MM.1S (cell line): Measurements from ENCODE around the gene RIF1.

ENCODE experiments used
- DNase-seq: peaks from one replicate; pipeline ENCODE4 v3.0.0-alpha.2; 2015
- H2AFZ ChIP-seq: fragments of 300-600 bp; sonication (generic); 2 replicates; pipeline ENCODE4 v1.6.0; 2016; ENCODE audit warnings: antibody characterized with exemption, low read length
- H3F3A ChIP-seq: fragments of 300-600 bp; sonication (generic); 2 replicates; pipeline ENCODE4 v1.6.1; 2016; ENCODE audit warnings: mild to moderate bottlenecking, antibody characterized with exemption, low read length, moderate library complexity, mixed read lengths; ENCODE audit not compliant: insufficient read depth
- H3K27ac ChIP-seq: fragments of 300-600 bp; sonication (generic); 2 replicates; pipeline ENCODE4 v1.5.1; 2016; ENCODE audit warnings: mild to moderate bottlenecking, low read length
- H3K27me3 ChIP-seq: fragments of 300-600 bp; sonication (generic); replicated peaks from 2 replicates; pipeline ENCODE4 v1.6.0; 2016; ENCODE audit warnings: low read length; ENCODE audit not compliant: insufficient read depth
- H3K36me3 ChIP-seq: fragments of 300-600 bp; sonication (generic); replicated peaks from 2 replicates; pipeline ENCODE4 v1.6.1; 2016; ENCODE audit warnings: mild to moderate bottlenecking, low read length, mixed read lengths; ENCODE audit not compliant: insufficient read depth
- H3K4me1 ChIP-seq: fragments of 300-600 bp; sonication (generic); 2 replicates; pipeline ENCODE4 v1.6.1; 2016; ENCODE audit warnings: low read length, mixed read lengths
- H3K4me2 ChIP-seq: fragments of 300-600 bp; sonication (generic); 2 replicates; pipeline ENCODE4 v1.6.0; 2016; ENCODE audit warnings: low read depth, low read length
- H3K4me3 ChIP-seq: fragments of 300-600 bp; sonication (generic); 2 replicates; pipeline ENCODE4 v1.5.1; 2016; ENCODE audit warnings: low read length, mixed read lengths
- H3K79me2 ChIP-seq: fragments of 300-600 bp; sonication (generic); 2 replicates; pipeline ENCODE4 v1.6.1; 2016; ENCODE audit warnings: mixed run types, low read length, mixed read lengths
- H3K9ac ChIP-seq: fragments of 300-600 bp; sonication (generic); 2 replicates; pipeline ENCODE4 v1.6.1; 2016; ENCODE audit warnings: low read length, mixed read lengths
- H3K9me2 ChIP-seq: fragments of 300-600 bp; sonication (generic); replicated peaks from 2 replicates; pipeline ENCODE4 v1.6.1; 2016; ENCODE audit warnings: mild to moderate bottlenecking, low read length, mixed read lengths; ENCODE audit not compliant: insufficient read depth
- H3K9me3 ChIP-seq: fragments of 300-600 bp; sonication (generic); replicated peaks from 2 replicates; pipeline ENCODE4 v1.6.1; 2016; ENCODE audit warnings: mild to moderate bottlenecking, low read length, mixed read lengths; ENCODE audit not compliant: insufficient read depth
- H4K20me1 ChIP-seq: fragments of 300-600 bp; sonication (generic); 2 replicates; pipeline ENCODE4 v1.6.1; 2016; ENCODE audit warnings: mild to moderate bottlenecking, low read length, moderate library complexity, mixed read lengths; ENCODE audit not compliant: insufficient read depth
- CTCF ChIP-seq: fragments of 300-600 bp; sonication (generic); IDR thresholded peaks from 2 replicates; pipeline ENCODE4 v1.5.1; 2016; ENCODE audit warnings: antibody characterized with exemption, low read length, mixed read lengths
- EZH2 ChIP-seq: fragments of 300-600 bp; sonication (generic); optimal IDR thresholded peaks from 2 replicates; pipeline ENCODE3; 2017; ENCODE audit warnings: low read depth, mild to moderate bottlenecking, antibody characterized with exemption, low read length, mixed read lengths
- EZH2phosphoT487 ChIP-seq: fragments of 300-600 bp; sonication (generic); IDR thresholded peaks from 2 replicates; pipeline ENCODE4 v1.6.1; 2018; ENCODE audit warnings: antibody characterized with exemption, low read length

Gene RIF1

DNA sequence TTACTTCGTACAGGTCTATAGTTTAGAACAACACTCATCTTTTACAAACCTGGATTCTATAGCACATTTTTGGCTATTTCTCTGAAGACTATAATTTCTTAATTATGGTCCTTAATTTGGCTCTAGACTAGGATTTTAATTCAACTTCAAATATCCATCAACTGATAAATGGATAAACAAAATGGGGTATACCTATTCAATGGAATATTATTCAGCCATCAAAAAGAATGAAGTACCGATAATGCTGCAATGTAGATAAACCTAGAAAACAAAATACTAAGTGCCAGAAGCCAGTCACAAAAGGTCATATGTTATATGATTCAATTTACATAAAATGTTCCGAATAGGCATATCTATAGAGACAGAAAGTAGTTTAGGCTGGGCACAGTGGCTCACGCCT, 15.2 kb upstream of the RIF1 start:
- Histone ChIP-seq H2AFZ (no peak overlapping the region), H3K4me2 (no peak overlapping the region)

GRCh38 chr2:151395509-151396374, 14.0 kb upstream of the RIF1 start:
- H3F3A ChIP-seq, result no peaks in the 10 kb centered on the region
- H4K20me1 ChIP-seq, result no peaks in the 10 kb centered on the region

More for the DNA sequence above, 15.2 kb upstream of the RIF1 start:
- Histone ChIP-seq H4K20me1 (no peaks in the 10 kb centered on the region), H3K36me3 (no peaks in the 10 kb centered on the region), H3K27me3 (no peaks in the 10 kb centered on the region), H3K9me2 (no peaks in the 10 kb centered on the region), H3K4me3 (no peak overlapping the region), H3K4me1 (peaks cover 8% of the 10 kb centered on the region), H3K27ac (no peak overlapping the region), H3K9ac (no peak overlapping the region), H3F3A (0 out of 2 replicates have a peak, but pooled peaks cover 3% of the 10 kb centered on the region), H3K9me3 (no peaks in the 10 kb centered on the region), H3K79me2 (no peaks in the 10 kb centered on the region)
- DNase-seq, result no peak
- TF ChIP-seq EZH2phosphoT487 (no peak), EZH2 (no peak), CTCF (no peak)

GRCh38 chr2:151399981-151400380, 9.7 kb upstream of the RIF1 start:
- H3F3A ChIP-seq, result no peaks in the 10 kb centered on the region
- H3K9me3 ChIP-seq, result no peaks in the 10 kb centered on the region
- no peaks in the 10 kb centered on the region for H3K79me2 ChIP-seq
- no peak overlapping the region for H2AFZ ChIP-seq
- no peak overlapping the region for H3K9ac ChIP-seq
- no peak for DNase-seq
- no peaks in the 10 kb centered on the region for H3K4me1 ChIP-seq
- H4K20me1 ChIP-seq, result no peaks in the 10 kb centered on the region
- H3K4me2 ChIP-seq, result no peak overlapping the region
- no peaks in the 10 kb centered on the region for H3K36me3 ChIP-seq
- H3K27ac ChIP-seq, result no peak overlapping the region
- H3K9me2 ChIP-seq, result no peaks in the 10 kb centered on the region
- TF ChIP-seq CTCF (no peak), EZH2phosphoT487 (no peak), EZH2 (no peak)
- H3K4me3 ChIP-seq, result no peak overlapping the region
- no peaks in the 10 kb centered on the region for H3K27me3 ChIP-seq

More at GRCh38 chr2:151395509-151396374, 14.0 kb upstream of the RIF1 start:
- H3K9me2 ChIP-seq, result no peaks in the 10 kb centered on the region
- no peak overlapping the region for H3K4me2 ChIP-seq
- H3K27ac ChIP-seq, result no peak overlapping the region
- TF ChIP-seq CTCF (no peak), EZH2phosphoT487 (no peak), EZH2 (no peak)
- DNase-seq, result no peak
- H3K9ac ChIP-seq, result no peak overlapping the region
- no peak overlapping the region for H2AFZ ChIP-seq
- H3K36me3 ChIP-seq, result no peaks in the 10 kb centered on the region
- H3K79me2 ChIP-seq, result no peaks in the 10 kb centered on the region
- H3K27me3 ChIP-seq, result no peaks in the 10 kb centered on the region
- H3K4me3 ChIP-seq, result no peak overlapping the region
- 0 out of 2 replicates have a peak, but pooled peaks cover 2% of the 10 kb centered on the region for H3K4me1 ChIP-seq
- no peaks in the 10 kb centered on the region for H3K9me3 ChIP-seq
